ENCODE measurements around the gene AOAH.

The AOAH gene

DNA sequence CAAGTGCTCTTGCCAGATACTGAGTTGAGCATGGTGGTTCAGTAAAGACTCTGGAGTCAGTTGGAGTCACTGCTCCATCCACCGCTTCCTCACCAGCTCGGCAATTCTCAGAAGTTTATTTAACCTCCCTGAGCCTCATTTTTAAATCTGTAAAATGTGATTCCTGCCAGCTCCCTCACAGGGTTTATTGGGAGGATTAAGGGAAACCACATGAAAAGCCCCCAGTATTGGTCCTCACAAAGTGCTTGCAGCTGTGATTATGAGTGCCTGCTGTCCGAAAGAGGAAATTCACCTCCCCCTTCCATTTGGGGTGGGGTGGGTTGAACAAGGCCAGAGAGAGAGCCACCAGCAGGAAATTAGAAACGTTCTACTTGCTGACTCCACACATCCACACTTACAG, 99.0 kb downstream of the AOAH start:
- TF ChIP-seq, protein P1, sequence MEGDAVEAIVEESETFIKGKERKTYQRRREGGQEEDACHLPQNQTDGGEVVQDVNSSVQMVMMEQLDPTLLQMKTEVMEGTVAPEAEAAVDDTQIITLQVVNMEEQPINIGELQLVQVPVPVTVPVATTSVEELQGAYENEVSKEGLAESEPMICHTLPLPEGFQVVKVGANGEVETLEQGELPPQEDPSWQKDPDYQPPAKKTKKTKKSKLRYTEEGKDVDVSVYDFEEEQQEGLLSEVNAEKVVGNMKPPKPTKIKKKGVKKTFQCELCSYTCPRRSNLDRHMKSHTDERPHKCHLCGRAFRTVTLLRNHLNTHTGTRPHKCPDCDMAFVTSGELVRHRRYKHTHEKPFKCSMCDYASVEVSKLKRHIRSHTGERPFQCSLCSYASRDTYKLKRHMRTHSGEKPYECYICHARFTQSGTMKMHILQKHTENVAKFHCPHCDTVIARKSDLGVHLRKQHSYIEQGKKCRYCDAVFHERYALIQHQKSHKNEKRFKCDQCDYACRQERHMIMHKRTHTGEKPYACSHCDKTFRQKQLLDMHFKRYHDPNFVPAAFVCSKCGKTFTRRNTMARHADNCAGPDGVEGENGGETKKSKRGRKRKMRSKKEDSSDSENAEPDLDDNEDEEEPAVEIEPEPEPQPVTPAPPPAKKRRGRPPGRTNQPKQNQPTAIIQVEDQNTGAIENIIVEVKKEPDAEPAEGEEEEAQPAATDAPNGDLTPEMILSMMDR (IDR thresholded peaks at IDR 0.05; ENCODE audit: control insufficient read depth, insufficient read depth, low read depth, low read length, missing control alignments) = no peak
- no peak overlapping the region for H3K4me3 ChIP-seq (ENCODE audit: control insufficient read depth, low read depth, low read length)
- no peak for DNase-seq (ENCODE audit: low read depth)

DNA sequence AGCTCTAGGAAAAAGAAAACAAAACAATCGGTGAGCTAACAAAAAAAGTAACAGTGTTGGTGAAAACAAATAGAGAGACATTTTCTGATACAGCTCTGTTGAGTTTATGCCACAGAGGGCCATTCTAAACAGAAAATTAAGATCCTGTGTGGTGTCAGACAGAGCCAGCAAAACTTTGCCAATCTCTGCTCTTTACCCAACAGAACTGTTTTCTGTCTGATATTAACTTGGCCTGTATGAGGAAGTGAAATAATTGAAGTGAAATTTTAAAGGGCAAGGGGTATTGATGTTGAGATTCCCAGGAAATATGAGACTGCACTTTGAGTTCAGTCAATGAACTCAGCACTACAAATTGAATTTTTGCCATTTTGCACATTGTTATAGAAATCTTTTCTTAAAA, 101.0 kb downstream of the AOAH start:
- no peak overlapping the region for H3K4me3 ChIP-seq (ENCODE audit: control insufficient read depth, low read depth, low read length)
- TF ChIP-seq, protein P1 (IDR thresholded peaks at IDR 0.05; ENCODE audit: control insufficient read depth, insufficient read depth, low read depth, low read length, missing control alignments) = no peak
- no peak for DNase-seq (ENCODE audit: low read depth)

DNA sequence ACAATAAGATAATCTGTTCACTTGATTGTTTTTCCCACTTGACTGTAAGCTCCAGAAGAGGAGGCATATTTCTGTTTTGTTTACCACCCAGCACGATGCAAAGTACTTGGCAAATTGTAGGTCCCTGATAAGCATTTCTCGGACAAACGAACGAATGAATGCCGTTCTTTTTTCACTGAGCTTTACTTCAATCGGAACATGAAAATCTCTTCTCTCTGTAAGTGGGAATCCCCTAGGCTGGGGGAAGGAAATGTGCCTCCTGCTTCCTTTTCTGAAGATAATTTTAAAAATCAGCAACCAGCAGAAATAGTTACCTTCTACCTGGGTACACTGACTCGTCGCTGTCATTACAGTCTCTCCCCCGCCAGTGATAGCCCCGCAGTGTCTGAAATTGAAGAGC, 102.9 kb downstream of the AOAH start:
- TF ChIP-seq, protein P1 (IDR thresholded peaks at IDR 0.05; ENCODE audit: control insufficient read depth, insufficient read depth, low read depth, low read length, missing control alignments) = no peak
- no peak for DNase-seq (ENCODE audit: low read depth)

DNA sequence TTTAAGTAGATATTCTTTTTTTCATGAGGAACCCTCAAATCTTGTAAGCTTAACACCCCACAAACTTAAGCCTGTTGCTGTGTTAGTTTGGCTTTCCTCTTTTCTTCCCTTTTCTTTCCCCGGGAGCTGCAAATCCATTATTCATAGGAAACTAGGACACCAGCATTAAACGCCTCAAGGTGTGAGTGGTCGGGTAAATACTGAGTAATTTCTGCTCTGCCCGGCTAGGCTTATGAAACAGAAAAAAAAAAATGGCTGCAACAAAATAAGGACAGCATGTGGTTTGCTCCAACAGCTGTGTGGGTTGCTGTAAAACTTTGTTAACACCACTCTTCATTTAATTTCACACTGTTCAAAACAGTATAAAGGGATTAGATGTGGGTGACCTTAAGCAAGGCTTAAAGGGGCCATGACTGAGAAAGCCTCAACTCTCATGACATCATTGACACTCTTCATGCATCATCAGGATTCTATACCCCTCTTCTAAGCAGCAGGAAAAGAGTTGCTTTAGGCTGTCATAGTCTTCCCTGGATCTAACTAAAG, 104.1 kb downstream of the AOAH start:
- no peak overlapping the region for H3K4me3 ChIP-seq (ENCODE audit: control insufficient read depth, low read depth, low read length)
- DNase-seq (ENCODE audit: low read depth) = no peak
- TF ChIP-seq, protein P1 (IDR thresholded peaks at IDR 0.05; ENCODE audit: control insufficient read depth, insufficient read depth, low read depth, low read length, missing control alignments) = no peak

More for the DNA sequence above, 102.9 kb downstream of the AOAH start:
- no peak overlapping the region for H3K4me3 ChIP-seq (ENCODE audit: control insufficient read depth, low read depth, low read length)

DNA sequence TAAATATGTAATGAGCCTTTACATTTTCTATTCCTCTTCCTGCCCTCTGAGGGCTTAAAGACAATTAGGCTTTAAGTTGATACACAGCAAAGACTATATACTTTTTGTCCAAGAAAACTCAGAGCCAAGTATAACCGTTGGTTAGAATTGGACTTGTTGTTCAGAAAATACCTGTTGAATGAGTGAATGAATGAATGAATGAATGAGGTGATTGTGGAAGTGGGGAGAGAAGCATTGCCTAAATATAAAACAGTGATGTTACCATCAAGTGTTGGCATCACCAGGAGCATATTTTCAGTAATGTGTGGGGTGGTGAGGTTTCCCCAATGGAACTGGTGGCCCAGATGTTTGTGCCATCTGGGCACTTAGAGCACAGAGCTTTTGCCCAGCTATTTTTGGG, 106.9 kb downstream of the AOAH start:
- TF ChIP-seq, protein P1 (IDR thresholded peaks at IDR 0.05; ENCODE audit: control insufficient read depth, insufficient read depth, low read depth, low read length, missing control alignments) = no peak
- DNase-seq (ENCODE audit: low read depth) = no peak

DNA sequence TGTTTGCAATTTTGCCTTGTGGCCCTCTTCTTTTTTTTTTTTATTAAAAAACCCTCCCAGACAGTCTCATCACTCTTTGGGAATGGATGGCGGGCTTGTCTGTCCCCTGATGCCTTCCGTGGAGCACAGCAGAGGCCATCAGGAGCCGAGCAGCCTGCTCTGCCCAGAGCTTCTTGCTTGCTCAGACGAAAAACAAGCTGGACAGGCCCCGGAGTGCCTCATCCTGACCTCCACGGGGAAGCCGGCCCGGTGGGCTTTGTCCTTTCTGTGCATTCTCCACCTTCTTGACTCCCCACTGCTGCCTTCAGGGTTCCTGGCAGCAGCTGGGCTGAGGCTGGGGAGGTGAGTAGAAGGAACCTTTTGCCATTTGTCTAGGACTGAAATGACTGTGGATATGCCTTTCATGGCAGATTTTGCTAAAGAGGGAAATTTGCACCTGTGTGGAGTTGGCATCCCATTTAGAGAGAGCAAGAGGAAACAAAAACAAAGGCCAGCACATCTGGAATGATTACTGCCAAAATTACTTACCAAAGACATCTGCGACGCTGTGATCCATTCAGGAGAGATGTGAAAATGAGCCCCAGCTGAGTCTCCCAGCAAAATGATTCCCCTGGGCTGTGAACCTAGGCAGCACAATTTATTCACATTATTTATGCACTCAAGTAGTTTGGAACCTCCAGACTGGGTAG, 108.3 kb downstream of the AOAH start:
- TF ChIP-seq, protein P1 (IDR thresholded peaks at IDR 0.05; ENCODE audit: control insufficient read depth, insufficient read depth, low read depth, low read length, missing control alignments) = no peak
- no peak overlapping the region for H3K4me3 ChIP-seq (ENCODE audit: control insufficient read depth, low read depth, low read length)
- DNase-seq (ENCODE audit: low read depth) = no peak

More for the DNA sequence above, 106.9 kb downstream of the AOAH start:
- H3K4me3 ChIP-seq (ENCODE audit: control insufficient read depth, low read depth, low read length) = no peak overlapping the region

Data from AG09309 (cell line).